K562 (cell line): ENCODE results near the gene FOXS1.

Source experiments
- EGR1 ChIP-seq: fragments of 450-650 bp; conservative IDR thresholded peaks from 2 replicates; pipeline ENCODE4 v1.6.1; 2017; ENCODE audit warnings: mild to moderate bottlenecking
- EZH2 ChIP-seq: IDR thresholded peaks from 2 replicates; pipeline ENCODE4 v1.6.1; 2012; ENCODE audit warnings: low read depth, mild to moderate bottlenecking, inconsistent platforms, low read length, borderline replicate concordance
- HLTF ChIP-seq: fragments of 450-650 bp; IDR thresholded peaks from 2 replicates; pipeline ENCODE4 v1.6.1; 2016
- NFIC ChIP-seq: fragments of 450-650 bp; IDR thresholded peaks from 2 replicates; pipeline ENCODE4 v1.6.1; 2017; ENCODE audit warnings: mild to moderate bottlenecking, inconsistent platforms
- RBBP5 ChIP-seq: fragments of 200-600 bp; sonication (generic); IDR thresholded peaks from 2 replicates; pipeline ENCODE4 v1.6.1; 2012; ENCODE audit warnings: borderline replicate concordance, mild to moderate bottlenecking, low read length, control low read depth, inconsistent platforms; ENCODE audit not compliant: insufficient read depth, poor library complexity, severe bottlenecking
- YY1 ChIP-seq, 3 experiments: IDR thresholded peaks; 2 replicates each; pipeline ENCODE4 v1.6.1; 2011; ENCODE audit warnings: low read length in 2 of 3, mild to moderate bottlenecking in 2 of 3, moderate library complexity in 2 of 3, borderline replicate concordance in 1 of 3, control low read depth in 1 of 3, low read depth in 1 of 3; ENCODE audit not compliant: insufficient read depth in 3 of 3, insufficient replicate concordance in 2 of 3, control insufficient read depth in 1 of 3, insufficient read length in 1 of 3; ENCODE audit errors: extremely low read depth in 1 of 3
- ZNF282 ChIP-seq: sonication (generic); formaldehyde crosslinking; IDR thresholded peaks from 2 replicates; pipeline ENCODE4 v1.8.1; 2023; ENCODE audit warnings: missing genetic modification reagents
- TF ChIP-seq, protein P1 (sequence below): sonication (generic); formaldehyde crosslinking; IDR thresholded peaks from 2 replicates; pipeline ENCODE4 v1.8.1; 2022; ENCODE audit warnings: missing genetic modification reagents
- TF ChIP-seq, protein P2 (sequence below): IDR thresholded peaks from 2 replicates; pipeline ENCODE4 v1.6.1; 2012; ENCODE audit warnings: low read depth, low read length, improper control_type of control experiment, borderline replicate concordance

DNA sequence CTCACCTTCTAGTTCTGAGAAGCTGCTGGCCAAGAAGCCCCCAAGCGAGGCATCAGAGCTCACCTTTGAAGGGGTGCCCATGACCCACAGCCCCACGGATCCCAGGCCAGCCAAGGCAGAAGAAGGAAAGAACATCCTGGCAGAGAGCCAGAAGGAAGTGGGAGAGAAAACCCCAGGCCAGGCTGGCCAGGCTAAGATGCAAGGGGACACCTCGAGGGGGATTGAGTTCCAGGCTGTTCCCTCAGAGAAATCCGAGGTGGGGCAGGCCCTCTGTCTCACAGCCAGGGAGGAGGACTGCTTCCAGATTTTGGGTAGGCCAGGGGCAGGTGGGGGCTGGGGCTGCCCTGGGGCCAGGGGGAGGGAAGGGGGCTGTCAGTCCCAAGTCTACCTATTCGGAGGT lies 24.0 kb downstream of the FOXS1 start:
- TF ChIP-seq ZNF282 (no peak), NFIC (peak; percentile 86), EZH2 (no peak), HLTF (no peak), RBBP5 (no peak), EGR1 (no peak), YY1 (IDR thresholded peaks at IDR 0.05; ENCODE audit: borderline replicate concordance in 1 of 3, control insufficient read depth in 1 of 3, extremely low read depth in 1 of 3, insufficient read depth in 3 of 3, insufficient read length in 1 of 3, insufficient replicate concordance in 2 of 3, low read depth in 1 of 3, low read length in 2 of 3) (no peak)
- TF ChIP-seq, protein P1, sequence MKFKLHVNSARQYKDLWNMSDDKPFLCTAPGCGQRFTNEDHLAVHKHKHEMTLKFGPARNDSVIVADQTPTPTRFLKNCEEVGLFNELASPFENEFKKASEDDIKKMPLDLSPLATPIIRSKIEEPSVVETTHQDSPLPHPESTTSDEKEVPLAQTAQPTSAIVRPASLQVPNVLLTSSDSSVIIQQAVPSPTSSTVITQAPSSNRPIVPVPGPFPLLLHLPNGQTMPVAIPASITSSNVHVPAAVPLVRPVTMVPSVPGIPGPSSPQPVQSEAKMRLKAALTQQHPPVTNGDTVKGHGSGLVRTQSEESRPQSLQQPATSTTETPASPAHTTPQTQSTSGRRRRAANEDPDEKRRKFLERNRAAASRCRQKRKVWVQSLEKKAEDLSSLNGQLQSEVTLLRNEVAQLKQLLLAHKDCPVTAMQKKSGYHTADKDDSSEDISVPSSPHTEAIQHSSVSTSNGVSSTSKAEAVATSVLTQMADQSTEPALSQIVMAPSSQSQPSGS (CRISPR knock-in tag), result no peak
- TF ChIP-seq, protein P2, sequence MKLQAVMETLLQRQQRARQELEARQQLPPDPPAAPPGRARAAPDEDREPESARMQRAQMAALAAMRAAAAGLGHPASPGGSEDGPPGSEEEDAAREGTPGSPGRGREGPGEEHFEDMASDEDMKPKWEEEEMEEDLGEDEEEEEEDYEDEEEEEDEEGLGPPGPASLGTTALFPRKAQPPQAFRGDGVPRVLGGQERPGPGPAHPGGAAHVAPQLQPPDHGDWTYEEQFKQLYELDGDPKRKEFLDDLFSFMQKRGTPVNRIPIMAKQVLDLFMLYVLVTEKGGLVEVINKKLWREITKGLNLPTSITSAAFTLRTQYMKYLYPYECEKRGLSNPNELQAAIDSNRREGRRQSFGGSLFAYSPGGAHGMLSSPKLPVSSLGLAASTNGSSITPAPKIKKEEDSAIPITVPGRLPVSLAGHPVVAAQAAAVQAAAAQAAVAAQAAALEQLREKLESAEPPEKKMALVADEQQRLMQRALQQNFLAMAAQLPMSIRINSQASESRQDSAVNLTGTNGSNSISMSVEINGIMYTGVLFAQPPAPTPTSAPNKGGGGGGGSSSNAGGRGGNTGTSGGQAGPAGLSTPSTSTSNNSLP, result no peak
